ENCODE results near the gene TRIM51.
"Not testable (repeated sequence)": the region's sequence is repeated elsewhere in the genome, so short reads cannot be mapped to it uniquely, and the experiment has no call there.

DNA sequence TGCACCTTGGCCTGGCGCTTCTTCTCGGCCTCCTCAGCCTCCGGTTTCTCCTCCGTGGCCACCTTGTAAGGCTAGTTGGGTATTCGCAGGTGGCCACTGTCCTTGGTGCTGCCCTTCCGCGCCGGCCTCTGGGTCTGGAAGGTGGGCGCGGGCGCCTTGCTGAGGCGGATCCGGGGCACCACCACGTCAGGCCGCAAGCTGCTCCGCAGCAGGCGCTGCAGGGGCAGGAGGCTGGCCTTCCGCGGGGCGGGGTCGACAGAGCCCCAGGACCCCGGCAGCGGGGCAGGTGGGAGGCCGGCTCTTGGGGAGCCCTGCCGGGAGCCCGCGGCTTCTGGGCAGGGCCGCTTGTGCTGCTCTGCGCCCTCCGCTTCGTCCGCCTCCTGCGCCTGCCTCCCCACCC, 10.4 kb upstream of the TRIM51 start:
- TF ChIP-seq POLR2A (IDR thresholded peaks at IDR 0.05; ENCODE audit: control extremely low read depth in 1 of 2, low read depth in 2 of 2, low read length in 2 of 2); POLR2AphosphoS5 (IDR thresholded peaks at IDR 0.05; ENCODE audit: low read depth, low read length): not testable (repeated sequence)
